Astrocyte of the spinal cord (primary cell): ENCODE data around the gene ERN1.

Experiments used
- DNase-seq: peaks from one replicate; pipeline ENCODE4 v3.0.0; 2011; ENCODE audit warnings: low read depth, low spot score
- H3K4me3 ChIP-seq: 2 replicates; pipeline ENCODE4 v1.5.1; 2011; ENCODE audit warnings: low read depth, mild to moderate bottlenecking, low read length, moderate library complexity
- in situ Hi-C: cut with HindIII; loops from 2 replicates; pipeline ENCODE4 v1.10.0; 2017; ENCODE audit warnings: low sequenced_read_pairs
- TF ChIP-seq, protein P1 (sequence below): IDR thresholded peaks from 2 replicates; pipeline ENCODE4 v1.5.1; 2012; ENCODE audit warnings: low read depth, mild to moderate bottlenecking, low read length, inconsistent platforms

Gene ERN1

DNA sequence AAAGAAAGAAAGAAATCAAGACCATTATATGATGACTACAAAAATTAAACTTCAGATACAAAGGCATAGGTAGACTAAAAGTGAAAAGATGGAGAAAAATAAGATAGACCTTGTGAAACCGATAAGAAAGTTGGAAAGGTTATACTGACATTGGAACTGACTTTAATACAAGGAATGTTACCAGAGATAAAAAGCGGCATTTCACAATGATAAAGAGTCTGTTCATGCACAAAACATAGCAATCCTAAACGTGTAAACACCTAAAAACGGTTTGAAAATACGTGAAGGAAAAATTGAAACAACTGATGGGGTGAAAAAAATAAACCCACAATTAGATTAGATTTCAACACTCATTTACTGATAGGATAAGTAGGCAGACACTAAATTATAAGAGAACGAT, 9.6 kb upstream of the ERN1 start:
- in situ Hi-C loops, result no loop called here
- no peak for DNase-seq
- no peak overlapping the region for H3K4me3 ChIP-seq
- TF ChIP-seq, protein P1, sequence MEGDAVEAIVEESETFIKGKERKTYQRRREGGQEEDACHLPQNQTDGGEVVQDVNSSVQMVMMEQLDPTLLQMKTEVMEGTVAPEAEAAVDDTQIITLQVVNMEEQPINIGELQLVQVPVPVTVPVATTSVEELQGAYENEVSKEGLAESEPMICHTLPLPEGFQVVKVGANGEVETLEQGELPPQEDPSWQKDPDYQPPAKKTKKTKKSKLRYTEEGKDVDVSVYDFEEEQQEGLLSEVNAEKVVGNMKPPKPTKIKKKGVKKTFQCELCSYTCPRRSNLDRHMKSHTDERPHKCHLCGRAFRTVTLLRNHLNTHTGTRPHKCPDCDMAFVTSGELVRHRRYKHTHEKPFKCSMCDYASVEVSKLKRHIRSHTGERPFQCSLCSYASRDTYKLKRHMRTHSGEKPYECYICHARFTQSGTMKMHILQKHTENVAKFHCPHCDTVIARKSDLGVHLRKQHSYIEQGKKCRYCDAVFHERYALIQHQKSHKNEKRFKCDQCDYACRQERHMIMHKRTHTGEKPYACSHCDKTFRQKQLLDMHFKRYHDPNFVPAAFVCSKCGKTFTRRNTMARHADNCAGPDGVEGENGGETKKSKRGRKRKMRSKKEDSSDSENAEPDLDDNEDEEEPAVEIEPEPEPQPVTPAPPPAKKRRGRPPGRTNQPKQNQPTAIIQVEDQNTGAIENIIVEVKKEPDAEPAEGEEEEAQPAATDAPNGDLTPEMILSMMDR, result no peak

DNA sequence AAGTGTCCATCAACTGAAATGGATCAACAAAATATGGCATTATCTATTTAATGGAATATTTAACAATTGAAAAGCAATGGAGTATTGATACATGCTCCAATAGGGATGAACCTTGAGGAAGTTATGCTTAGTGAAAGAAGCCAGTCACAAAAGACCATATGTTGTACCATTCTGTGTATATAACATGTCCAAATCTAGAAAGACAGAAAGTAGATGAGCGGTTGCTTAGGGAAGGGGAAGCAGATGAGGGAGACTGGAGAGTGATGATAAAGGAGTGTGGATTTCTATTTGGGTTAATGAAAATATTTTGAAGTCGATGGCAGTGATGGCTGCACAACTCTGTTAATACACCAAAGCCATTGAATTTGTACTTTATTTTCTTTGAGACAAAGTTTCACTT, 8.5 kb upstream of the ERN1 start:
- in situ Hi-C loops, result no loop called here
- H3K4me3 ChIP-seq, result no peak overlapping the region
- TF ChIP-seq, protein P1, result no peak
- no peak for DNase-seq

DNA sequence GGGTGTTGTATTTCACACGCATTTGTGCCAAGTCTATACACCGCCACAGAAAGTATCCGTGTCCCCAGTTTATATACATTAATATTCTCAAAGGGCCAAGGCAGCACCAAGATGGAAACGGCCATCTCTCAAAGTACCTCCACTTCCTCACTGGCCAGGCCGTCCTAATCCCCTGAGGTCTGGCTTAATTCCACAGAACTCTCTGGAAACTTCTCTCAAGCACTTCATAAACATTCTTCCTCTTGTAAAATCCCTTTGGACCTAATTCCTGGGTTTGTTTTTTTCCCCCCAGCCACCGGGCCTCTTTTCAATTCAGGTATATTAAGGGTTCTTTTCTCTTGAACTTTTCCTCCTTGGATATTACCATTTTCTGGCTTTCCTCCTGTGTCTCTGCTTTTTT, 5.1 kb upstream of the ERN1 start:
- in situ Hi-C loops, result no loop called here
- no peak for DNase-seq

DNA sequence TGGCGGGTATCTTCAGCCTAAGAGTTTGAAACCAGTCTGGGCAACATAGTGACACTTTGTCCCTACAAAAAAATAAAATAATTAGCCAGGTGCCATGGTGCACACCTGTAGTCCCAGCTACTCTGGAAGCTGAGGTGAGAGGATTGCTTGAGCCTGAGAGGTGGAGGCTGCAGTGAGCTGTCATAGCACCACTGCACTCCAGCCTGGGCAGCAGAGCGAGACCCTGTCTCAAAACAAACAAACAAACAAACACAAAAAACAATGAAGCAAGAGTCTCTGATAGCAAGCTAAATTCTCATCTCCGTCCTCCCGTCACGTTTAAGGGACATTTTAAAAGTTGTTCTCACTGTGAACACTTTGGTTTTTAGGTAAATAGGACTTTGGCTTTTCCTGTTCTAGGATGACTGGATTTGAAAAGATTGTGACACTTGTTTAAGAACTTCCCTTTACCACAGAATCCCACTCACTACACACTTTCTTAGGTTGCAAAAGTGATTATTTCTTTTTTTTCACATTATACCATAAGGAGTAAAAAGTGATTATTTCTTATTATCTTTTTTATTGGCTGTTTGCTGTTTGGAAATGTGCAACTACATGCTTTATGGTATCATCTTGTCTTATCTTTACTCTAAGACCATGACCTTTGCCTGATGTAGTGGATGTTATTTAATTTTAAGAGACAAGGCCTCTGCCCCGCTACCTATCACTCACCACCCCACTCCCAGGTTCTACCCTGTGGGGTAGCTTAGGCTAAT, 4.4 kb upstream of the ERN1 start:
- TF ChIP-seq, protein P1, result no peak
- no peak for DNase-seq
- no peak overlapping the region for H3K4me3 ChIP-seq
- in situ Hi-C loops, result no loop called here

More for the DNA sequence above, 5.1 kb upstream of the ERN1 start:
- TF ChIP-seq, protein P1, result no peak
- H3K4me3 ChIP-seq, result no peak overlapping the region

DNA sequence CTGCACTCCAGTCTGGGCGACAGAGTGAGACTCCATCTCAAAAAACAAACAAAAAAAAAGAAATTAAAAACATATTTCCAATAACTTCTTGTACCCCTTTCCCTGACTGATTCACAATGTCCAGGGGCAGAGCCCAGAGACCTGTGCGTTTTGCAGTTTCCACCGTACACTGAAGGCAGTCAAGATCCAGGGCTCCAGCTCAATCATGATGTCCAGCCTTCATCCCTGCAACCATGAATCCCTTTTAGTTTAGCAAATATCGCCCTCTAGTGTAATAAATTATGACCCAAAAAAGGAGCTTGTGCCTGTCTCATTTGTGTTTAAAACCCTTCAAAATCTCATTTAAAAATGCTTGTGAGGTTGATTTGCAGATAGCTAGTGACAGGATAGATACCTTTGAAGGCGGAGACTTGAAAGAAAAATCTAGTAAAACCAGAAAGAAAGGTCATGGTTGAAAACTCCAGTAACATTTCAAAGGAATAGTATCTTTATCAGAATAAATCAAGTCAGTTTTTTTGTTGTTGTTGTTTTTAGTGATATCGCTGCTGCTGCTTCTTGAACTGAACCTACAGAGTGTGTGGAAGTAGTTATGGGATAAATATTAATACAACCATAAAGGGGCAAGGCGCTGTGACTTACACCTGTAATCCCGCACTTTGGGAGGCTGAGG, 3.7 kb upstream of the ERN1 start:
- TF ChIP-seq, protein P1, result peak; percentile 51
- no peak overlapping the region for H3K4me3 ChIP-seq
- in situ Hi-C loops, result no loop called here
- peak; percentile 70 for DNase-seq

DNA sequence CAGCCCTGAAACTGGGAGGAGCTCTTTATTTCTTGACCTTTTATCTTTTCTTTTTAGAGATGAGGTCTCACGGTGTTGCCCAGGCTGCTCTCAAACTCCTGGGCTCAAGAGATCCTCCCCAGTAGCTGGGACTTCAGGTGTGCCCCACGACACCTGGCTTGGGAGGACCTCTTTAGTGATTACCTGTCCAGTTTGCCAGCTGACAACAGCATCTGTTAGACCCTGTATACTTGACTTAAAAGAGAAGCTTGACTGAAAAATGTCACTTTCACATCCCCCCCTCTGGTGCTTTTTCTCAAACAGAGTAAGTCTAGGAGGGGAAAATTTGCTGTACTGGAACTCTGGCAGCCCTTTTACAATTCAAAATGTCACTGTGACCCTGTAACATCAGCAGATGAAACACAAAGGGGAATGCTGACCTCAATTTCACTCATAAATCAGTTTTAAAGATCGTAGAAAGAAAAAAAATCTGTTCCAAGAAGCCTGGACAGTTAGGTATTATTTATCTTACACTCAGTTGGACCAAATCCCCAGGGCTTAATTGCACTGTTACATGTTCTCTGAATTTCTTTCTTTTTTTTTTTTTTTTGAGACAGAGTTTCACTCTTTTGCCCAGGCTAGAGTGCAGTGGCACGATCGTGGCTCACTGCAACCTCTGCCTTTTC, 1.8 kb upstream of the ERN1 start:
- H3K4me3 ChIP-seq, result no peak overlapping the region
- no peak for DNase-seq
- TF ChIP-seq, protein P1, result no peak
- in situ Hi-C loops, result no loop called here
